Activated CD4-positive, alpha-beta T cell treated with anti-CD3 and anti-CD28 coated beads, Interleukin-2, amount 50 U/mL, for 4 hours (primary cell): ENCODE measurements around the gene KCNK1.

Experiments used
- DNase-seq, 2 experiments: peaks; one replicate each; pipeline ENCODE4 v3.0.0-alpha.2; 2020

Gene KCNK1

DNA sequence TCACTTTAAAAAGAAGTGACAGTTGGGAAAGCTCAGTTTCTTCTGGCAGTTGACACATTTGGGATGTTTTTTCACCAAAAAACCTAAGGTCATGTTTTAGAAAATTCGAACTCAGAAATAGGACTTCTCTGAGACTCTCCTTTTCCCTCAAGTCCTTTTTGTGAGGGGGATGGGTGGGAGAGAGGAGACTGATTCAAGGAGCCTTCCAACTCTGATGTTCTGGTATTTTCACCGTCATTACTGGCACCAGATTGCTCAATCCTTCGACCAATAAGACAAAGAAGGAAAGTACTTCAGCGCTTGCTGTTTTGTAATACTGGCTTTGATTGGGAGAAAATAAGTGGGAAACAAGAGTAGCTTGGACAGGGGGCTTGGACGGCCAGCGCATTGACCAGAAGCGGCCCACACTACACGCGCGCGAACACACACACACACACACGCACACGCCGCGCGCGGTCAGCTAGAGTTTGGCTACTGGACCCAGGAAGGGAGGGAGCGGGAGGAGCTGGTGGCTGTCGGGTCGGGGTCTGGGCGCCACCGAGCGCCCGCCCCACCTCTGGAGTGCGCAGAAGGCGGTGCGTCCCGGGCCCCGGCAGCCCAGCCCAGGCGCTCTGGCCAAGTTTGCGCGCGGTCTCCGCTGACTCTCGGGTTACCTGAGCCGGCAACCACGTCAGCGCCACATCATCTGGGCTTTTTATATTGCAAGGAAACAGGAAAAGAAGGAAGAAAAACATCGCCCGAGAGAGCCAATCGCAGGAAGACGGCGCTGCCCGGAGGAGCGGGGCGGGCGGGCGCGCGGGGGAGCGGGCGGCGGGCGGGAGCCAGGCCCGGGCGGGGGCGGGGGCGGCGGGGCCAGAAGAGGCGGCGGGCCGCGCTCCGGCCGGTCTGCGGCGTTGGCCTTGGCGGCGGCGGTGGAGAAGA lies at the start of gene KCNK1:
Gene KCNK1 (plus strand): TSS at position 855 of the 921 bp plus-strand sequence. CDS start 66 bp downstream, at position 921.
- no peak for DNase-seq

DNA sequence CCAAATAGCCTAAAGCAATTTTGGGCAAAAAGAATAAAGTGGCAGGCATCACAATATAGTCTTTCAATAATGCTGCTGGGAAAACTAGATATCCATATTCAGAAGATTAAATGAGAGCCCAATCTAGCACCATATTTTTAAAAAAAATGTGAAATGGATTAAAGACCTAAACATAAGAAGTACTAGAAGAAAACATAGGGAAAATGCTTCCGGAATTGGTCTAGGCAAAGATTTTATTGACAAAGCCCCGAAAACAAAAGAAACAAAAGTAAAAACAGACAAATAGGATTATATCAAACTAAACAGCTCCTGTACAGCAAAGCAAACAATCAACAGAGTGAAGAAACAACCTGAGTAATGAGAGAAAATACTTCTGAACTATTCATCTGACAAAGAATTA lies 48.6 kb upstream of the KCNK1 start:
- no peak for DNase-seq

DNA sequence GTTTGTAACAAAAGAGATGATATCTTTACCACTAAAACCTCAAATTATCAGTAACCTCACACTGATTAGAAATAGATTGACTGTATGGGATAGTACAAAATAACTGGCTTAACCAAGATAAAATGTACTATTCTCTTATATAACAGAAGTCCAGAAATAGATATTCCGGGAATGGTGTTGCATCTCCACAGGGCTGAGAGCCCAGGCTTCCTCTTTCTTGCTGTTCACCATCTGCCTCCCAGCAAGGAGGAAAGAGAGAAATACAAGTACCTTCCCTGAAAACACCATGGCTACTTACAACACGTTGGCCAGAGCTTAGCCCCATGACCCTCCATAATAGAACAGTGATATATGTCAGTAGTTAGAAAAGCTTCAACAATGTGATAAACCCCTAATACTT lies 47.0 kb upstream of the KCNK1 start:
- no peak for DNase-seq

DNA sequence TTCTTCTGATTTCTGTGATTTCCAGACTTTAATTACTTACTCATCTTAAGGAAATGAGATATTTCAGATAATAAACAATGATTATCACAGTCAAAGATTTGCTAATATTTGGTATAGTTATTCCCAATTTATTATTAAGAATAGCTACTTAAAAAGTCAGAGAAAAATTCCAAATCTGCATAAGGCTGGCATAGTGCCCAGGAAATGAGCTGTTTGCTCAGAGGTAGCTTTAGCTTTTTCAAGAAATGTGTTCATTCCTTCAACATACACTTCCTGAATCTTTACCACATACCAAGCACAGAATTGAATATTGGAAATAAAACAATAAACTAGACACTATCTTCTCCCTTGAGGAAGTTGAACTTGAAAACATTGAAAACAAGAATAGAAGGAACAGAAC lies 44.3 kb upstream of the KCNK1 start:
- no peak for DNase-seq

DNA sequence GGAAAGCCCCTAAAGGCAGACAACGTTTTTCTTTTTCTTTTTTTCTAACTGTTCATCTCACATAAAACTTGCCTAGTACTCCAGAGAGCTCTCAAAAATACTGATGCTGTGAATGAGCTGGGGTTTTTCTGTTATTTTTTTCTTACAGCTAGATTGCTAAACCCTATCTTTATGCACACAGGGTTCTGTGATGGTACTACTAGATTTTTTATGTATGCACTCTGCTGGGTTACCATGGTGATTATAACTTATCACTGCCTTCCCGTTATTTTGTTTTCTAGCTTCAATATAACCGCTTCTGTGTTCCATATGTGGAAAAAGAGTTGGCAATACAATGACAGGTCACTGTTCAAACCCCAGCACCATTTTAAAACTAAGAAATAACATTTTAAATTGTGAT lies 43.7 kb upstream of the KCNK1 start:
- DNase-seq = no peak

DNA sequence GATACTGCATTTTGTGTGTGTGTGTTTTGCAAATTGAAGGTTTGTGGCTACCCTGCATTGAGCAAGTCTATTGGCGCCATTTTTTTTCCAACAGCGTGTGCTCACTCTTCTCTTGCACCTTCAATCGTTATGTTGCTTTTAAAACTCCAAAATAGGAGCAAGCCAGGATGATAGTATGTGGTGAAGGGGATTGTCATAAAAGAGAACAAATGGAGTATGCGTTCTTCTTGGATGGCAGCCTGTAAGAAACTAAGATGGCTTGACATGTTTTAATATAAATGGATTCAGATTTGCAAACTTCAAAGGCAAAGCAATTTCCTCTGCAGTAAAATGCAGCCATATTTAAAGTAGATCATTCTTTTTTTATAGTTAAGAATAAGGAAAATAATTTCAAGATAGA lies 43.2 kb upstream of the KCNK1 start:
- DNase-seq = no peak

DNA sequence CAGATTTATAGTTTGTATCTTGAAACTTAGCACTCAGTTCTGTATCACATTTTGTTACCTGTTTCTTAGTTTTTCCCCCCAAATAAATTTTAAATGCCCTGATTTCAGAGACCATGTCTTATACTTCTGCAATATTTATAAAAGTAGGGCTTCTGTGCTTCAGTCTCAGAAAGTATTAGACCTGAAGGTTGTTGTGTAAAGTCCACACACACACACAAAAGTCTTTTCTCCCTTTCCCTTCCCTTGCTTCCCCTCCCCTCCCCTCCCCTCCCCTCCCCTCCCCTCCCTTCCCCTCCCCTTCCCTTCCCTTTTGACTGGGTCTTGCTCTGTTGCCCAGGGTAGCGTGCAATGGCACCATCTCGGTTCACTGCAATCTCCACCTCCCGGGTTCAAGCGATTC lies 41.0 kb upstream of the KCNK1 start:
- no peak for DNase-seq

DNA sequence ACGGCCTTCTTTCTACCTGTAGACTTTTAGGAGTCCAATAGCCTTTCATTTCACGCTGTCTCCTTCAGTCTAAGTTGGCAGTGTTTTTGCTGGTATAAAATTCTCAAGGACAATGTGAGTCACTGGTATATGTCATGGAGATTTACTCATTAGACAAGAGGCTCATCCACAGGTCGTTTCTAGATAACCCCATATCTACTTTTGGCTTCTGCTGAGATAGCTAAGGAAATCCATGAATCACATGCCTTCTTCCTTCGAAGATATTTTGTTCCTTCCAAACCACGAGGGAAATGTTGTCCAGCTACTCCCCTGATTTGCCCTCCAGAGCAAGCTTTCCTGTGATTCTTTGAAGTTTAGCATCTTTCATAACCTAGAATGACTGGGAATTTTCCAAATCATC lies 38.5 kb upstream of the KCNK1 start:
- DNase-seq = no peak

DNA sequence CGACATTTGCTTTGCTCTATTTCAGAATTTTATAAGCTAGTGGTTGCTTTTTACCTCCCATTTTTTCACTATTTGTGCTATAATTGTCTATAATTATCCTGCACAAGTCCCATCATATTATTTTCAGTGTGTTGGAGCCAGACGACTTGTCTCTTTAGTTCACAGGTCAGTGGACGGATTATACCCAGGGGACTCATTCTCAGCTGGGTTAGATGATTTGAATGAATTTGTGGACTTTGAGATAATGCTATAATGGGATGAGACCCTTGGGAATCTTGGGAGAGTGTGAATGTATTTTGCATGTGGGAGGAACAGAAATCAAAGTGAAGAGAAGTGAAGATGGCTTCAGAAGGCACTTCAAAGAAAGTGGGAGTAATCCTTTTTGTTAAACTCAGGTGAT lies 31.5 kb upstream of the KCNK1 start:
- DNase-seq = no peak

DNA sequence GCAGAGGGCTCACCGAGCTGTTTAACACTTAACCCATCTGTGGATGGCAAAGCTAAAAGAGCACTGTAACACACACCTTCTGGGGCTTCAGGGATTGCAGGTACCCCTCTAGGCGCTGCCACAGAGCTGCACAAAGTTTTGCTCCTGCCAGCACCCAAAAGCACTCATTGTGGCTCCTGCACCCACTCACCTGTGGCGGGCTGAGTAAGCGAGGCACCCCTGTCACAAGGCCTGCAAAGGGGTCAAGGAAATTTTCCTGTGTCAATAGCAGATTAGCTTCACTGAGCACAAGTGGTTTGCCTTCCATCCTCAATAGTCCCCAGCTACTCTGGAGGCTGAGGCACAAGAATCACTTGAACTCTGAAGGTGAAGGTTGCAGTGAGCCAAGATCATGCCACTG lies 29.5 kb upstream of the KCNK1 start:
- DNase-seq = no peak

DNA sequence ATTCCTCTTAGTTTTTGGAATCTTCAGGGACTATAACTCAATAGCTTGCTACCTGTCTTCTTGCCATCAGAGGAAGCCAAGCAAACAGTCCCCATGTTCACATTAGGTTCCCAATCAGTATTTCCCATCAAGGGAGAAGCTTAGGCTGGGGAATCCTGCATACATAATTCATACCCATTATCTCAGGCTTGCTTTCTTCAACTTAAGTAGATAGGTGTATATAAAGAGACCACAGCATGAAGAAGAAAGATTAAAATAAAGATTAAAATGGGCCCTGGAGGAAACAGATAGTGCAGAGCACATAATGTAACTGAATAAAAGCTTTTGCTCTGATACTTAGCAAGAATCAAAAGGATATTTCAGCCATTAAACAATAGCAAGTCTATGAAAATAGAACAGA lies 29.0 kb upstream of the KCNK1 start:
- DNase-seq = no peak

DNA sequence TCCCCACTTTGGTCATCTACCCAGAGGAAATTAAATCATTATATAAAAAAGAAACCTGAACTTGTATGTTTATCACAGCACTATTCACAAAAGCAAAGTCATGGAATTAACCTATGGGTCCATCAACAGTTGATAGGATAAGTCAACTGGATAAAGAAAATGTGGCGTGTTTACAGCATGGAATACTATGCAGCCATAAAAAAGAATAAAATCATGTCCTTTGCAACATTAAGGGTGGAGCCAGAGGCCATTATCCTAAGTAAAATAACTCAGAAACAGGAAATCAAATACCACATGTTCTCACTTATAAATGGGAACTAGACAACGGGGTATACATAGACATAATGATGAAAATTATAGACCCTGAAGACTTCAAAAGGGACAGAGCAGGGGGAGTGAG lies 27.6 kb upstream of the KCNK1 start:
- no peak for DNase-seq

DNA sequence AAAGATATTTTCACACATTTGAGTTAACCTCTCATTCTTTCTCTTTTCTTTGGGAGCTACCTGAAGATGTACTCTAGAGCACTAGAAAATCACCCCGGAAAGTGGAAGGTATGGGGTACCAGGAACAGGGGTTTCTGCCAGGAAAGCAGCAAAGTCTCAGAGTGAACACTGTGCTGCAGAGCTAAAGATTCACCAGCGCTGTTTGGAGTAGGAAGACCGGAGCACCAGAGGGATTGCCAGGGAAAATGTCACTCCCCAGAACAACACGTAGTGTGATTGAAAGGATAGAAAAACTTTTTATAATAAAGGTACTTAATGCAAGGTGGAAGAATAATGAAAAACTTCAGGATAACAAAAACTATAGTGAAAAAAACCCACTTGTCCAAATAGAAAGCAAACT lies 26.7 kb upstream of the KCNK1 start:
- DNase-seq = no peak

DNA sequence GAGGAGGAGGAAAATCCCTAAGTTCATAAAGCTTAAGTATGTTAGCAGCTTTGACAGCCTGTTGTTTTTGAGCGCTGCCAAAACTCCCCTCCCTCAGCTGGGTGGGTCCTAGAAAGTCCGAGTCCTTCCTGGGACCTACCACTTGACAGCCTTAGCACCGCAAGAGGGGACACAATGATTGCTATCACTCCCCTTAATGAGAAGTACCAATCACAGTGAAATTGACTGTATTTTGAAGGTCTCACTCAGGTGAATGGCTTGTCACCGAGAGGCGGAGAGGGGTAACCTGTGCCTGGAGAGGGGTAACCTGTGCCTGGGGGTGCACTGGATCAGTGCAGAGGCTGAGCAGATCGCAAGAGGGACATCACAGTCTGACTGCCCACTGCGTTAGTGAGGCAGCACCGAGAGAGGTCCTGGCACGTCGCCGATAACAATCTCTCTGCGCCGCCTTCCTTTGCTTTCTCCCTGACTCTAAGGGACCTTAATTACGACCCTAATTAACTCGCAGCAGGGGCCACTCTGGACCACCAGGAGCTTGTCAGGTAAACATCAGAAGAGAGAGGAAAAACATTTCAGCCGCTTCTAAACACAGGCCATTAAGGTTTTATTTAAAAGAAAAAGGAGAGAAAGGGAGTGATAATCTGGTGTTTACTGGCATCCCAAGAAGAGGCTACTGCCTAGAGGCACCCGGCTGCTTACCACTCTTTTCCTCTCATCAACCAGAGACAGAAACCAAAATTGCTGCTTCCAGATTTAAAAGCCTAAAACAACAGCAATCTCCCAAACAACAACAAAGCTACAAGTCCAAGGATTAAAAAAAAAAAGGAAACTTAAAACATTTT lies 25.7 kb upstream of the KCNK1 start:
- no peak for DNase-seq

DNA sequence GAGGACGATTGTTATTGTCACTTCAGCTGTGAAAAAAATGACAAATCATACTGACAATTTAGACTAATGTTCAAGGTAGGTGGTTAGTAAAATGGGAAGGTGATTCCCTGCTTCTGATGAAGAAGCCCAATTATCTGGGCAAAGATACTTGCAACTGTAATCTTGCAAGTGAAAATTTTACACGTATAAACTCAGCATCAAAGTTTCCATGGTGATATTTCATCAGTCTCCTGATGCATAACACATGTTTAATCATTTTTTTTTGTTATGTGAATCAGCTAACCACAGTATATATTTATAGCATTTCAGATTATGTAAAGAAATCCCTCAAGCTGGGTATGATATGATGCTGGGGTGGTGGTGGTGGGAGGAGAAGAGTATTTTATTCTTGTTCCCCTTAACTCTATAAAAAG lies 16.4 kb upstream of the KCNK1 start:
- no peak for DNase-seq

DNA sequence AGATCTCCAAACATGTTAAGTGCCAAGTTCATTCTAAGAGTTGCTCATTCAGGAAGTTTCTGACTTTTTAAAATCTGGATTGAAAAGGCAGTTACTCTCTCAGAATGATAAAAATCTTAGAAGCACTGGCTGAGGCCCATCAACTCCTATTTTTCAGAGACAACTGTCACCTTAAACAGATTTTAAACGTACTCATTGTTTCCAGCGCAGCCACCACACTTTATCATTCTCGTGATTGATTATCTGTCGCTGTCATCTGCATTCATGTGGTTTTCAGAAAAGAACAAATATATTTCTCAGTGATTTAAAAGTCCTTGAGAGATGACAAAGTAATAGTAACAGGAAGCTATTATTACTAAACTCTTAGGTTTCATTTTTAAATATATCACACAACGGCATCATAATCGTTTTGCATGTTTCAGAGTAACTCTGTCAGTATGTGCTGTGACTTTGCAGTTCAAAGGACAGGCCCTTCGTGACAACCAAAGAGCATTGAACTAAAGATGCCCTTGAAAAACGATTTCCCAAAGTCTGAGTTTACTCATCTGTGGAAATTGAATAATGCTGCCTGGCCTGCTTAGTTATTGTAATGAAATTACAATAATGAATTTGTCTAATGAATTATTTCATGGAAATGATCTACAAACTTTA lies 14.9 kb upstream of the KCNK1 start:
- DNase-seq = no peak

DNA sequence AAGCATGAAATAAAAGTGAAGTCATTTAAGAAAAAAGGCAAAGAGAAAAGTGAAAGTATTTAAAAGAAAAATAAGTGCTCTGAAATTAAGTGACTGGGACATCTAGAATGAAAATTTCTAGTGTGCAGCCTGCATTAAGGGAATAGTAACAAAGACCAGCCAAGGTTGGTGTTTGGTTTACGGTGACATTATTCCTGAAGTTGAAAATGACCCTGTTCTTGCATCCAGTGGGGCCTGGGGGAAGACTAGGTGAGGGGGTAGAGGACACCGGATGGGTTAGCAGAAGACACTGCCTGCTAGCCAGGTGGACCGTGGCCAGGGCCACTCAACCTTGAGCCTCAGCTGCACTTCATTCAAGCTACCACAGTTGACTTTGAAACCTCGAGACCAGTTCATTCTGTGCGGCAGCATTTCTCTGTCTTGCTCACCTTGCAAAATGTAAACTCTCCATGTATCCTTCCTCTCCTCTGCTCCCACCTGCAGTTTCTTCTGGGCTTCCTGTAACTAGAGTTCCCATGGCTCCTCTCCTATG lies 14.3 kb upstream of the KCNK1 start:
- no peak for DNase-seq

DNA sequence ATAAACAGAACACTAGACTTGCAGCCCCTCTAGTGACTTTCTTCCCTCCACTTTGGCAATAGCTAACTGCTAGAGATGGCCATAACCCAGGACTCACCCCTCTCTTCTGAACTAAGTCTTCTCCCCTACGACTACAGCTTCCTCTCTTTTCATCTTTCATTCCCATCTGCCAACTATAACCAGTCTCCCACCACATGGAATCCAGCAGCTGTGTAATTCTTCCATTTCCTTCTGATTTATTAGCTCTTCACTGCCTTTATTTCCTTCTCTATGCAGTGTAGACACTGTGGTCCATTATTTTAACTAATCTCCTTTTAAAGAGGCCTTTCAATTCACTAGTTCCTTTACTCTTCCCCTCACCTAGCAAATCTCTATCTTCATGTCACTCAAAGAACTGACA lies 13.4 kb upstream of the KCNK1 start:
- DNase-seq = no peak

DNA sequence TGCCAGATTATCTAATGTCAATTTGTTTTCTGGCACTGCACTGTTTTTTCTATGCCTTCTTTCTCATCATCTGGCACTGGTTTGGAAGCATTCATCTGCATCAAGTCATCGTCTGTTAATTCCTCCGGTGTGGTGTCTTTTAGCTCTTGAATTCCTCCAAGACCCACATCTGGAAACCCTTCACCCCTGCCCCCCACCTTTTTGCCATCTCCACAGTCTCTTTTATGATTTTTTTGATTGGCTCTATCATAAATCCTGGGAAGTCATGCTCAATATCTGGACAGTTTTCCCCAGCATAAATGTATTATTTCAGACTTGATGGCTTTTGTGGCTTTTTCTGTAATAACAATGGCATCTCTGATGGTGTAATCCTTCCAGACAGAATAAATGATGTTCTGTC lies 10.4 kb upstream of the KCNK1 start:
- DNase-seq = no peak

DNA sequence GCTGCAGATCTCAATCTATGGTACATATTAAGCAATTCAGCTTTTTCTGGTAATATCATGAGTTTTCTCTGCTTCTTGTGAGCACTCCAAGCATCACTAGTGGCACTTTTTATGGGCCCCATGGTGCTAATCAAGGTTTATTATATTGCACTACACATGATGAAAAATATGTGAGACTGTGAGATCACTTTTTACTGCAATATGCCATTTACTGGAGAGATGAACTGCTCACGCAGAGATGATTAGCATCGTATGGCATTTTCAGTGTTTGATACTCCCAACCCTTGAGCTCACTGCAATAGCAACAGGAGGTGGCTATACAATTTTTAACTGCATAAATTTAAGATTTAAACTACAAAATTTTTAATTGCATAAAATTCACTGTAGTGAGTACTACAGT lies 8.7 kb upstream of the KCNK1 start:
- DNase-seq = no peak

DNA sequence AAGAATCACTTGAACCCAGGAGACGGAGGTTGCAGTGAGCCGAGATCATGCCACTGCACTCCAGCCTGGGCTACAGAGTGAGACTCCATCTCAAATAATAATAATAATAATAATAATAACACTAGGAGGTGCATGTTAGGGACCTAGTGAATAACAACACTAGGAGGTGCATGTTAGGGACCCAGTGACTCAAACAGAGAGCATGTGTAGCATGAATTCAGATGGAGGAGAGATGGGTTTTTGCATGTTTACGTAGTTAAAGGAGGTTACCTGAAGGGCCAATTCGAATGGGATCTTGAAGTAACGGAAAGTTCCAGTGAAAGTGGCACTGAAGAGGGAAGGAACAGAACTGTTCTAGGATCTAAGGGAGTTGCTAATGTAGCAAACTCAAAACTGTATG lies 7.1 kb upstream of the KCNK1 start:
- no peak for DNase-seq

DNA sequence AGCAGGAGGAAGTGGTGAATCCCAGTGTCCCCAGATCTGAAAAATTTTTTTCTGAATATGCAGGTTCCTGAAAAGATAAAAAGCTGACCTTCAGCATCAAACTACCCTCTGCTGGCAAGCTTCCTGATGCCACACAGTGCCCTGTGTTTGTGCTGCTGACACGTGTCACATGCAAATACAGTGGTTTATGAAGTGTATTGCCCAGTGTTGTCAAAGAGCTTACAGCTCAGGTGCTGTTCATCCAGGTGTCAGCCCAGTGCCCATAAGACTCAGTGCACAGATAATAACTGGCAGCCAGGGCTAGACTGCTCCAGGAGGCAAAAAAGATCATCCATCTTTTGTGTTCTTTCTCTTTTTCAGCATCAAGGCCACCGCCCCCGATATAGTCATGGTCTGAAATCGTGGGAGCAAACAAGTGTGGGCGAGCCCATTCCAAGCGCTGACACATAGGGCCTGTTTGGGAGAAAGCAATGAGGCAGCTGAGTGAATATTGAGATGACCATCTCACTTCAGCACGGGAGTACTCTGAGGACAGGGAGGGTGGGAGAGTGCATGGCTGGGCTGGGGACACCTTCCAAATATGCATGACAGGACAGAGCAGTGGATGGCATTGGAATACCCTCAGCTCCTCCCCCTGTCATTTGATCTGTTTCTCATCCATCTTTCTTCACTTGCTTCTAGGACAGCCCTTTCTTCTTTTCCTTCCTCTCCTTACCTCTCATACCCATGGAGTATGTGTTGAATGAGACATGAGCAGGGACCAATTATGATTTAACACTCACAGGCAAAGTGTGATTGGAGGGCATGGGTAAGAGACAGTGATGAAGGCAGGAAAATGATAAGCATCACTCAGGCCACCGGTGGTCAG lies 6.4 kb upstream of the KCNK1 start:
- no peak for DNase-seq
